AG09319 (cell line): ENCODE results near the gene ZNF491.

ENCODE experiments used
- DNase-seq: peaks from one replicate; pipeline ENCODE4 v3.0.0-alpha.2; 2010; ENCODE audit warnings: low read depth; ENCODE audit errors: extremely low read depth
- CTCF ChIP-seq: IDR thresholded peaks from 2 replicates; pipeline ENCODE4 v1.5.1; 2011; ENCODE audit warnings: low read depth, mild to moderate bottlenecking, inconsistent platforms, low read length, moderate library complexity

ZNF491 gene

GRCh38 chr19:11798391-11799330 is at the start of gene ZNF491:
ZNF491 (plus strand) TSS chr19:11798523; CDS start chr19:11805954, 7,431 bp downstream.
- peak; percentile 61 for DNase-seq
- TF ChIP-seq CTCF: no peak; the same call in none of the 2 replicates

DNA sequence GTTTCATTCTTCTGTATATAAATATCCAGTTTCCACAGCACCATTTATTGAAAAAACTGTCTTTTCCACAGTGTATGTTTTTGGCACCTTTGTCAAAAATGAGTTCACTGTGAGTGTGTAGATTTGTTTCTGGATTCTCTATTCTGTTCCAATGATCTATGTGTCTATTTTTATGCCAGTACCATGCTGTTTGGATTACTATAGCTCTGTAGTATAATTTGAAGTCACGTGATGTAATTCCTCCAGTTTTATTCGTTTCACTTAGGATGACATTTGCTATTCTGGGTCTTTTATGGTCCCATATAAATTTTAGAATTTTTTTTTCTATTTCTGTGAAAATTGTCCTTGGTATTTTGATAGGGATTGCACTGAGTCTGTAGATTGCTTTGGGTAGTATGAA is 48.6 kb upstream of the ZNF491 start:
- DNase-seq: no peak
- no peak for TF ChIP-seq CTCF

GRCh38 chr19:11752244-11752736 is 46.0 kb upstream of the ZNF491 start:
- no peak for DNase-seq
- TF ChIP-seq CTCF: no peak

- no peak for DNase-seq
- no peak for TF ChIP-seq CTCF
These were observed 43.7 kb upstream of the ZNF491 start for GRCh38 chr19:11754663-11755062.

DNA sequence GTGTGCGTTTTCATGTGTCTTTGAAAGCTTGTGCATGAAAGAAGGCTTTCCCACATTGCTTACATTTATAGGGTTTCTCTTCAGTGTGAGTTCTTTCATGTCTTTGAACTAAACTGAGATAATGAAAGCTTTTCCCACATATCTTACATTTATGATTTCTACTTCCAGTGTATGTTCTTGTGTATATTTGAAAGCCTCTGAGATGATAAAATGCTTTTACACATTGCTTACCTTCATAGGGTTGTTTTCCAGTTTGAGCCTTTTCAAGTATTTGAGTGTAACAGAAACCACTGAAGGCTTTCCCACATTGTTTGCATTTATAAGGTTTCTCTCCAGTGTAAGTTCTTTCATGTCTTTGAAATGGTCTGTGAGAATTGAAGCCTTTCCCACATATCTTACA is 41.4 kb upstream of the ZNF491 start:
- DNase-seq: no peak
- TF ChIP-seq CTCF: no peak

DNA sequence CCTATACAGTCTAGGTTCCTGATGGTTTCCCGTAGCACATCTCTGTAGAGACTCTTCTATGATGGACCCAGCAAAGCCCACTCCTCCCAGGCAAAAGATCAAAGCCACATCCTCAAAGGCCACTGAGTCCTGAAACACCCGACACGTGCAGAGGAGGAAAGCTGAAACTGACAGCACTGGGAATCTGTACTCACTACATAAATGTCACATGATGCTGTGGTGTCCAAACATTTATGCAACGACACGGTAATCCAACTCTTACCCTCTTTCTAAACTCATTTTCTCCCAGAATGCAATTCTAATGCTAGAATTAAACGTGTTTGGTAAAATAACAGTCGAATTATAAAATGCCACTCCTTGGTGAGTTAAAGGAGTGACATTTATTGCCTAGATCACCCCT is 38.5 kb upstream of the ZNF491 start:
- DNase-seq: no peak
- no peak for TF ChIP-seq CTCF

DNA sequence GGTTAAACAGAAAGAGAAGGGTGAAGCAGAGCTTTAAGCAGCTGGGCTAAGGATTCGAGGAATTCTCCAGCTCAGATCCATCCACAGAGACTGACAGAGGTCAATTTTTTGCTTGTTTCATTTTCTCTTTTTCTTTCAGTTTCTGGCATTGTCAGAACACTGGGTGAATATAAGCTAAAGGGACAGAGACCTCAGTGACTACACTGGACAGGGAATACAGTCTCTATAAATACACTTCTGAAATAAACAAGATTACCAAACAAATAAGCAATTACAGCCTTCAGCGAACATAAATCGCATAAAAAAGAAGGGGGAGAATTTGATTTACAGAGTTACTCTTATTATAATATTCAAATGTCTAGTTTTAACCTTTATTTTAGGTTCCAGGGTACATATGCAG is 35.2 kb upstream of the ZNF491 start:
- no peak for TF ChIP-seq CTCF

More for the DNA sequence above, 35.2 kb upstream of the ZNF491 start:
- DNase-seq: no peak
